IPS-18a (cell line): Measurements from ENCODE around the gene ZNF776.
A peak's percentile ranks its signal among the peaks of the same experiment; 100 is the strongest.

Source experiments
- H3K27ac ChIP-seq: one replicate; pipeline ENCODE4 v1.5.1; 2013; ENCODE audit warnings: low read length
- H3K27me3 ChIP-seq: one replicate; pipeline ENCODE4 v1.6.1; 2013; ENCODE audit warnings: mild to moderate bottlenecking, low read length; ENCODE audit not compliant: control insufficient read depth, insufficient read depth
- H3K36me3 ChIP-seq: one replicate; pipeline ENCODE4 v1.6.1; 2013; ENCODE audit warnings: low read depth, low read length; ENCODE audit not compliant: control insufficient read depth
- H3K4me1 ChIP-seq: one replicate; pipeline ENCODE4 v1.6.1; 2013; ENCODE audit warnings: low read depth, low read length; ENCODE audit not compliant: control insufficient read depth
- H3K4me3 ChIP-seq: one replicate; pipeline ENCODE4 v1.5.1; 2013; ENCODE audit warnings: low read length
- H3K9ac ChIP-seq: one replicate; pipeline ENCODE4 v1.6.1; 2013; ENCODE audit warnings: mild to moderate bottlenecking, low read length, moderate library complexity
- H3K9me3 ChIP-seq: one replicate; pipeline ENCODE4 v1.6.1; 2013; ENCODE audit warnings: low read depth, low read length; ENCODE audit not compliant: control insufficient read depth

Gene ZNF776

GRCh38 chr19:57747472-57747807, 825 bp downstream of the ZNF776 start:
- Histone ChIP-seq H3K27me3 (no peaks in the 10 kb centered on the region), H3K4me3 (peak overlapping the region; percentile 79), H3K9me3 (no peaks in the 10 kb centered on the region), H3K9ac (peak overlapping the region; percentile 78), H3K36me3 (peaks cover 33% of the 10 kb centered on the region), H3K27ac (no peak overlapping the region), H3K4me1 (peaks cover 9% of the 10 kb centered on the region)

- H3K9ac ChIP-seq: peak overlapping the region; percentile 78
- H3K27ac ChIP-seq: no peak overlapping the region
- peaks cover 39% of the 10 kb centered on the region for H3K36me3 ChIP-seq
- peaks cover 9% of the 10 kb centered on the region for H3K4me1 ChIP-seq
- no peaks in the 10 kb centered on the region for H3K9me3 ChIP-seq
- no peaks in the 10 kb centered on the region for H3K27me3 ChIP-seq
- peak overlapping the region; percentile 79 for H3K4me3 ChIP-seq
Observed at GRCh38 chr19:57748029-57748428, 1.4 kb downstream of the ZNF776 start.

GRCh38 chr19:57754091-57754673, 7.6 kb downstream of the ZNF776 start:
- no peak overlapping the region for H3K27ac ChIP-seq
- H3K4me1 ChIP-seq: no peaks in the 10 kb centered on the region
- H3K9me3 ChIP-seq: no peaks in the 10 kb centered on the region
- H3K27me3 ChIP-seq: no peaks in the 10 kb centered on the region
- no peak overlapping the region for H3K4me3 ChIP-seq
- H3K36me3 ChIP-seq: peaks cover 82% of the 10 kb centered on the region
- no peak overlapping the region for H3K9ac ChIP-seq

- no peak overlapping the region for H3K9ac ChIP-seq
- H3K9me3 ChIP-seq: no peaks in the 10 kb centered on the region
- no peak overlapping the region for H3K27ac ChIP-seq
- H3K4me3 ChIP-seq: no peak overlapping the region
- no peaks in the 10 kb centered on the region for H3K4me1 ChIP-seq
- no peaks in the 10 kb centered on the region for H3K27me3 ChIP-seq
- peaks cover 74% of the 10 kb centered on the region for H3K36me3 ChIP-seq
Observed at GRCh38 chr19:57755031-57755430, 8.4 kb downstream of the ZNF776 start.

- Histone ChIP-seq H3K4me3 (no peak overlapping the region), H3K36me3 (peaks cover 55% of the 10 kb centered on the region), H3K9me3 (no peaks in the 10 kb centered on the region), H3K27me3 (no peaks in the 10 kb centered on the region), H3K27ac (no peak overlapping the region), H3K9ac (no peak overlapping the region), H3K4me1 (no peaks in the 10 kb centered on the region)
Observed at GRCh38 chr19:57757941-57758340, 11.3 kb downstream of the ZNF776 start.

GRCh38 chr19:57759096-57759495, 12.5 kb downstream of the ZNF776 start:
- no peaks in the 10 kb centered on the region for H3K4me1 ChIP-seq
- no peak overlapping the region for H3K27ac ChIP-seq
- no peaks in the 10 kb centered on the region for H3K27me3 ChIP-seq
- peaks cover 43% of the 10 kb centered on the region for H3K36me3 ChIP-seq
- H3K4me3 ChIP-seq: no peak overlapping the region
- H3K9me3 ChIP-seq: no peaks in the 10 kb centered on the region
- no peak overlapping the region for H3K9ac ChIP-seq

- peak within 1 kb of the TSS; percentile 67 for H3K9ac ChIP-seq
- H3K9me3 ChIP-seq: no peaks in the 10 kb centered on the region
- H3K27ac ChIP-seq: no peak within 1 kb of the TSS
- peak within 1 kb of the TSS; percentile 71 for H3K4me3 ChIP-seq
- peaks cover 5% of the 10 kb centered on the region for H3K36me3 ChIP-seq
- no peaks in the 10 kb centered on the region for H3K27me3 ChIP-seq
- no peaks in the 10 kb centered on the region for H3K4me1 ChIP-seq
Observed at GRCh38 chr19:57769345-57770131, 22.9 kb downstream of the ZNF776 start, which contains the start of gene ZNF586. Gene ZNF586, plus strand, starts transcription at chr19:57769676. Its CDS starts 167 bp downstream, at chr19:57769843.

GRCh38 chr19:57771417-57771816, 24.8 kb downstream of the ZNF776 start:
- H3K36me3 ChIP-seq: peaks cover 6% of the 10 kb centered on the region

GRCh38 chr19:57773488-57773887, 26.9 kb downstream of the ZNF776 start:
- Histone ChIP-seq H3K27ac (no peak overlapping the region), H3K27me3 (no peaks in the 10 kb centered on the region), H3K9me3 (no peaks in the 10 kb centered on the region), H3K4me3 (no peak overlapping the region), H3K4me1 (no peaks in the 10 kb centered on the region), H3K9ac (no peak overlapping the region), H3K36me3 (peaks cover 21% of the 10 kb centered on the region)

More at GRCh38 chr19:57771417-57771816, 24.8 kb downstream of the ZNF776 start:
- Histone ChIP-seq H3K9ac (no peak overlapping the region), H3K27me3 (no peaks in the 10 kb centered on the region), H3K27ac (no peak overlapping the region), H3K9me3 (no peaks in the 10 kb centered on the region), H3K4me1 (no peaks in the 10 kb centered on the region), H3K4me3 (no peak overlapping the region)

- H3K27ac ChIP-seq: no peak overlapping the region
- no peaks in the 10 kb centered on the region for H3K4me1 ChIP-seq
- H3K9me3 ChIP-seq: no peaks in the 10 kb centered on the region
- peaks cover 45% of the 10 kb centered on the region for H3K36me3 ChIP-seq
- H3K4me3 ChIP-seq: no peak overlapping the region
- H3K9ac ChIP-seq: no peak overlapping the region
- no peaks in the 10 kb centered on the region for H3K27me3 ChIP-seq
Observed at GRCh38 chr19:57776764-57777296, 30.2 kb downstream of the ZNF776 start.

- Histone ChIP-seq H3K27ac (no peak overlapping the region), H3K9me3 (no peaks in the 10 kb centered on the region), H3K4me3 (no peak overlapping the region), H3K9ac (no peak overlapping the region), H3K27me3 (no peaks in the 10 kb centered on the region), H3K4me1 (no peaks in the 10 kb centered on the region), H3K36me3 (peaks cover 45% of the 10 kb centered on the region)
Observed at GRCh38 chr19:57778336-57778735, 31.7 kb downstream of the ZNF776 start.
